Body of pancreas (tissue), 4 donors: Measurements from ENCODE around the gene CRACR2A. TPM values are rescaled to one million over a fixed set of nuclear protein-coding genes. Genes with fewer than 3 reads are reported as not detected.

ENCODE experiments used
- ATAC-seq: fragments of 150-250 bp; one replicate; pipeline ENCODE4 v1.9.1; 2016
- DNase-seq, 4 donors: peaks; one replicate each; pipeline ENCODE4 v3.0.0-alpha.2; 2019
- H3K27ac ChIP-seq, 4 donors: fragments of 200-600 bp; sonication (generic); 1 replicate in 3 of 4; 2 replicates in 1 of 4; pipeline versions ENCODE4 v1.5.1 to v1.6.1; 2016 to 2019; ENCODE audit warnings: mild to moderate bottlenecking in 1 of 4, mixed read lengths in 1 of 4, moderate library complexity in 1 of 4
- H3K27me3 ChIP-seq, 2 donors: fragments of 200-600 bp; sonication (generic); one replicate each; pipeline ENCODE4 v1.6.0; 2016; ENCODE audit warnings: mild to moderate bottlenecking in 1 of 2
- H3K36me3 ChIP-seq, 2 donors: fragments of 200-600 bp; sonication (generic); replicated peaks in 1 of 2; 2 replicates each; pipeline ENCODE4 v1.5.1; 2016; ENCODE audit warnings: low read depth in 2 of 2; ENCODE audit not compliant: insufficient read depth in 1 of 2
- H3K4me1 ChIP-seq: fragments of 200-600 bp; sonication (generic); one replicate; pipeline ENCODE4 v1.6.0; 2016
- H3K4me3 ChIP-seq, 2 donors: fragments of 200-600 bp; sonication (generic); 1 replicate in 1 of 2; 2 replicates in 1 of 2; pipeline ENCODE4 v1.5.1; 2016 to 2019
- H3K9me3 ChIP-seq, 3 donors: fragments of 200-600 bp; sonication (generic); 1 replicate in 2 of 3; 2 replicates in 1 of 3; pipeline ENCODE4 v1.5.1; 2016
- POLR2A ChIP-seq, 3 donors: fragments of 450-650 bp; IDR thresholded peaks; one replicate each; pipeline ENCODE4 v1.6.1; 2016; ENCODE audit warnings: antibody characterized with exemption in 3 of 3, mild to moderate bottlenecking in 2 of 3
- whole genome bisulfite sequencing, 2 donors: methylation state at CpG; one replicate each; pipeline ENCODE4 v1.1.5; 2017; 5-methylcytosine and 5-hydroxymethylcytosine counted together
- intact Hi-C: fragments of 100-400 bp; cut with DNase I; formaldehyde crosslinking; loops from one replicate; pipeline ENCODE4 v1.15.1; 2023
- total RNA-seq, 2 donors: library from RNA; depleted of rRNA; stranded (reverse); fragments of >200 nt; gene quantifications; one replicate each; pipeline ENCODE4 v1.1.0, GENCODE V29; 2016
- TF ChIP-seq, protein P1 (sequence below), 7 experiments: fragments of 450-650 bp in 4 of 7; fragments of 200-600 bp in 3 of 7; sonication (generic) in 3 of 7; IDR thresholded peaks; one replicate each; pipeline ENCODE4 v1.5.1; 2016 to 2019; ENCODE audit warnings: antibody characterized with exemption in 7 of 7

The CRACR2A gene
- total RNA-seq, 2 donors from 2014 or later: 7.0 to 13.8 TPM

DNA sequence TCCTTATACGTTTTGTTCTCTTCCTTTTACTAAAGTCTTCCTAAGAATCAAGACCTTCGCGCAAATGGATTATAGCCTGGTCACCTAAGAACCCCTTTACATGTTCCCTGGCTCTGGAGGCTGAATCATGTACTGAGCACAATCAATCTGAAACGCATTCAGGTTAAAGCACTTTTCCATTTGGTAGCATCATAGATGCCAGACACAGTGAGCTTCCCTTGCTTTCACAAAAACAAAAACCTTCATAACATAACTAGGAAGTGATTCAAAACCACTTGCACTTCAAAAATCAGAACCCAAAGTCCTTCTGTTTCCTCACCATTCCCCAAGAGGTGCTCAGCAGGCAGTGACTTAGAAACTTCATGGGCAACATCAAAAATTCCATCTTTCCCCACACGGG lies 105.4 kb downstream of the CRACR2A start:
- no peaks in the 10 kb centered on the region for H3K27me3 ChIP-seq
- peaks cover 16% of the 10 kb centered on the region for H3K4me1 ChIP-seq
- no peak for ATAC-seq
- H3K4me3 ChIP-seq: no peak overlapping the region
- no peak for TF ChIP-seq POLR2A (IDR thresholded peaks at IDR 0.05)
- TF ChIP-seq, protein P1, sequence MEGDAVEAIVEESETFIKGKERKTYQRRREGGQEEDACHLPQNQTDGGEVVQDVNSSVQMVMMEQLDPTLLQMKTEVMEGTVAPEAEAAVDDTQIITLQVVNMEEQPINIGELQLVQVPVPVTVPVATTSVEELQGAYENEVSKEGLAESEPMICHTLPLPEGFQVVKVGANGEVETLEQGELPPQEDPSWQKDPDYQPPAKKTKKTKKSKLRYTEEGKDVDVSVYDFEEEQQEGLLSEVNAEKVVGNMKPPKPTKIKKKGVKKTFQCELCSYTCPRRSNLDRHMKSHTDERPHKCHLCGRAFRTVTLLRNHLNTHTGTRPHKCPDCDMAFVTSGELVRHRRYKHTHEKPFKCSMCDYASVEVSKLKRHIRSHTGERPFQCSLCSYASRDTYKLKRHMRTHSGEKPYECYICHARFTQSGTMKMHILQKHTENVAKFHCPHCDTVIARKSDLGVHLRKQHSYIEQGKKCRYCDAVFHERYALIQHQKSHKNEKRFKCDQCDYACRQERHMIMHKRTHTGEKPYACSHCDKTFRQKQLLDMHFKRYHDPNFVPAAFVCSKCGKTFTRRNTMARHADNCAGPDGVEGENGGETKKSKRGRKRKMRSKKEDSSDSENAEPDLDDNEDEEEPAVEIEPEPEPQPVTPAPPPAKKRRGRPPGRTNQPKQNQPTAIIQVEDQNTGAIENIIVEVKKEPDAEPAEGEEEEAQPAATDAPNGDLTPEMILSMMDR (IDR thresholded peaks at IDR 0.05): no peak
- H3K27ac ChIP-seq: peak overlapping the region in 1 of 4 donors; percentile 6
- DNase-seq: no peak
- no peaks in the 10 kb centered on the region for H3K9me3 ChIP-seq
- intact Hi-C loops: no loop called here
- 81 to 85% methylated on average over 5 of the region's 5 CpGs for WGBS, 2 donors
- peaks cover 0 to 2% of the 10 kb centered on the region in 2 donors for H3K36me3 ChIP-seq

DNA sequence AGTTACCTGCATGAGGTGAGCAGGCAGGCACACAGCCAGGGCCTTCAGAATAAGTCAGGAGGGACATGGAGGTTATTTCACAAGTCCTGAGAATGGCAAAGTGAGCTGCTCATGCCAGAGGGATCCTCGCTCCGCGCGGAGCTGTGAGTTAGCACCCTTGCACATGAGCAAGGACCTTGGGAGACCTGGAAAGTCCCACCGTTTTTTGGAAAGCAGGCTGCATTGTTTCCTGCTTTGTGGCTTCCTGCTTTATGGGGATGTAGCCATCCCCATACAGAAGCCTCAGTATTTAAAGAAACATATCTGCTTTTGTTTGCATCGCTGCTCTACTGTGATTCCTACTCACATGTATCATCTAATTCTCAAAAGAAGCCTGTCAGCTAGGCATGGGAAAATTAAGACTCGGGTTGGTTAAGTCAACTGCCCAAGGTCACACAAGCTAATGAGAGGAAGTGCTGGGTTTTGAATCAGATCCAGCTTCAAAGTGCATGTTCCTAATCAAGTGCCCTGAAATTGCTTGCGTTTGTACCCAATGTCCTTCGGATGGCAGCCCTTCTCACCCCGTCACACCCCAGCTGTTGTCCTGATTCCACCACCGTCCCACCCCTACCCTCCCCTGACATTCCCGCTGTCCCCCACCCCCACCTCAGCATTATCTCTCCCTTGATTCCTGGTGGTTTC lies 106.2 kb downstream of the CRACR2A start:
- Histone ChIP-seq H3K4me1 (peaks cover 16% of the 10 kb centered on the region), H3K27ac (peak overlapping the region in 3 of 4 donors; percentile 6 to 55 (median 9)), H3K9me3 (no peaks in the 10 kb centered on the region), H3K27me3 (no peaks in the 10 kb centered on the region), H3K36me3 (peaks cover 0 to 2% of the 10 kb centered on the region in 2 donors), H3K4me3 (no peak overlapping the region)
- intact Hi-C loops: no loop called here
- no peak for TF ChIP-seq POLR2A (IDR thresholded peaks at IDR 0.05)
- TF ChIP-seq, protein P1 (IDR thresholded peaks at IDR 0.05): no peak
- peak; percentile 62 for ATAC-seq
- 44 to 49% methylated on average over 12 of the region's 12 CpGs for WGBS, 2 donors
- peak; percentile 19 to 39 (median 30) for DNase-seq

DNA sequence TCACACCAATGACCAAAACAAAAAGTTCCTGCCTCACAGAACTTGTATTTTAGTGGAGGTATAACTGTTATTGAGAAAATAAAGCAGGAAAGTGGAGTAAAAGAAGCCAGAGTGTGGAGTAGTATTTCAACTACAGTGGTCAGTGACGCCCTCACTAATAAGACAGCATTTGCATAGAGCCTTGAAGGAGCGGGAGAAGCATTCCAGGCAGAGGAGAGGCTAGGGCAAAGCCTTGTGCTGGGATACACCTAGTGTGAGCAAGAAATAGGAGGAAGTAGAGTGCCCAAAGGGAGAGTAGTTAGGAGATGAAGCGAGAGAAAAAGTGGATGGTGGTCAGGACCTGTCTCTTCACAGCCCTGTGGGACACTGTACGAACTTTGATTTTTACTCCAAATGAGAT lies 107.8 kb downstream of the CRACR2A start:
- TF ChIP-seq, protein P1 (IDR thresholded peaks at IDR 0.05): no peak
- no peak for TF ChIP-seq POLR2A (IDR thresholded peaks at IDR 0.05)
- 88 to 93% methylated on average over 4 of the region's 4 CpGs for WGBS, 2 donors
- Histone ChIP-seq H3K27me3 (no peaks in the 10 kb centered on the region), H3K27ac (no peak overlapping the region), H3K4me3 (no peak overlapping the region), H3K36me3 (peaks cover 0 to 2% of the 10 kb centered on the region in 2 donors), H3K9me3 (no peaks in the 10 kb centered on the region), H3K4me1 (peaks cover 16% of the 10 kb centered on the region)
- DNase-seq (no peak), ATAC-seq (no peak)
- intact Hi-C loops: no loop called here

DNA sequence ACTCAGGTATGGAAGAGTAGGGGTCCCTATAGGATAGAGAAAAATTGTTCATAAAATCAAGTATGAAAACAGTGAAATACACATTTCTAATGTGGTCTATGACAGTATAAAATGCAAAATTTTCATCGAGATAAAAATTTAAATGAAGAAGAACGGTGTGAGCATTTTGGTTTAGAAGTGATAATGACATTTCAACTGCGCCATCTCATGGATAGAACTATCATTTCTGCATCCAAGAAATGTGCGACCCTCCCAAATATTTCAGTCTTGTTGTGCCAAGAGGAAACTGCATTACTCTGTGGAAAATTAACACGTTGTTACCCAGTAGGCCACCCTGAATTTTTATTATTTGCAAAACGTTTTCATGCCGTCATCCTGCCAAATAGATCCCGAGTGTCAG lies 108.8 kb downstream of the CRACR2A start:
- TF ChIP-seq POLR2A (IDR thresholded peaks at IDR 0.05): no peak
- TF ChIP-seq, protein P1 (IDR thresholded peaks at IDR 0.05): no peak
- no peak for DNase-seq
- intact Hi-C loops: no loop called here
- peaks cover 16% of the 10 kb centered on the region for H3K4me1 ChIP-seq
- peaks cover 0 to 2% of the 10 kb centered on the region in 2 donors for H3K36me3 ChIP-seq
- H3K4me3 ChIP-seq: no peak overlapping the region
- no peaks in the 10 kb centered on the region for H3K9me3 ChIP-seq
- no peak for ATAC-seq
- no peaks in the 10 kb centered on the region for H3K27me3 ChIP-seq
- WGBS, 2 donors: 62 to 67% methylated on average over 8 of the region's 8 CpGs
- H3K27ac ChIP-seq: no peak overlapping the region
